Measurements from ENCODE around the gene WWOX.

DNA sequence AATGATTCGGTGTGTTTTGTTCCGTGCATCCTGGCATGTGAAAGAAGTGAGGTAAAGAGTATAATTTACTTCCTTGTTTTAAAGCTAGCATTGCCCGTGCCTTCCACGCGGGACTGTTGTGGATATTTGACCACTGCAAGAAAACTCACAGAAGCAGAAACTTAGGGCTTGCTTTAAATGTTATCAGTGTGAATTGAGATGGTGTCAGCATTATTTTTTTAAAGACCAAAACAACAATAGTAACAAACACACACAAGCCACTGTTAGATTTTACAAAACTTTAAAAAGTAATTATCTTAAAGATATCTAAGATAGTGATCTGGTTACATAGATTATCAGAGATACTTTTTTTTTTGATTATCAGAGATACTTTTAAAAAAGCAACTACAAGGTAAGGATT lies 47.4 kb downstream of the WWOX start:
- TF ChIP-seq POLR2A (IDR thresholded peaks at IDR 0.05; ENCODE audit: extremely low read depth, insufficient read length): no peak
- no peak for TF ChIP-seq CTCF (IDR thresholded peaks at IDR 0.05; ENCODE audit: low read depth, low read length)
- TF ChIP-seq, protein P1, sequence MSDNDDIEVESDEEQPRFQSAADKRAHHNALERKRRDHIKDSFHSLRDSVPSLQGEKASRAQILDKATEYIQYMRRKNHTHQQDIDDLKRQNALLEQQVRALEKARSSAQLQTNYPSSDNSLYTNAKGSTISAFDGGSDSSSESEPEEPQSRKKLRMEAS (IDR thresholded peaks at IDR 0.05; ENCODE audit: low read depth, low read length): no peak
- no peak for TF ChIP-seq MYC (IDR thresholded peaks at IDR 0.05; ENCODE audit: low read depth, low read length)

All from NB4 (cell line).